Daoy (cell line): Measurements from ENCODE around the gene NEXN. TPM values are rescaled to one million over a fixed set of nuclear protein-coding genes. Genes with fewer than 3 reads are reported as not detected.

Experiments
- total RNA-seq: library from RNA; depleted of rRNA; stranded (reverse); fragments of >200 nt; shearing (Covaris generic); gene quantifications from 2 replicates; pipeline ENCODE4 v1.2.3, GENCODE V29; 2014; rRNA removed

Gene NEXN
- total RNA-seq, 1 experiment from 2014 or later, result 11.6 TPM

Other genes starting within 250 kb of the NEXN start
- gene ZZZ3, start 206.0 kb upstream of the NEXN start, total RNA-seq, result 88.0 and 118 TPM in 2 replicates
- gene USP33, start 128.8 kb upstream of the NEXN start, total RNA-seq, result 83.5 and 87.5 TPM in 2 replicates
- 25.7 and 26.6 TPM in 2 replicates for gene MIGA1, start 109.0 kb upstream of the NEXN start, total RNA-seq
- gene FUBP1, start 90.4 kb downstream of the NEXN start, total RNA-seq, result 96.9 and 104 TPM in 2 replicates
- gene DNAJB4, start 116.3 kb downstream of the NEXN start, total RNA-seq, result 53.3 and 54.4 TPM in 2 replicates
- 0.29 and 0.48 TPM in 2 replicates for gene GIPC2, start 157.3 kb downstream of the NEXN start, total RNA-seq